ENCODE data around the gene RUBCN. TPM values are rescaled to one million over a fixed set of nuclear protein-coding genes. Genes with fewer than 3 reads are reported as not detected.

RUBCN gene
- total RNA-seq (7.9 TPM), polyA plus RNA-seq (14.6 TPM)

GRCh38 chr3:197736491-197737318 is at the start of gene RUBCN:
RUBCN (minus strand) TSS chr3:197736904; CDS start chr3:197736719, 185 bp downstream.
- under 1% methylated on average over 92 of the region's 92 CpGs for WGBS
- peak within 1 kb of the TSS; percentile 88 for H3K4me3 ChIP-seq (ENCODE audit: low read depth, low read length)
- peak; percentile 81 for DNase-seq (ENCODE audit: extremely low spot score)

GRCh38 chr3:197784019-197784585 is 47.4 kb upstream of the RUBCN start:
- H3K36me3 ChIP-seq (ENCODE audit: insufficient read depth): no peaks in the 10 kb centered on the region

More at GRCh38 chr3:197736491-197737318, at the start of gene RUBCN:
- Histone ChIP-seq H3K36me3 (ENCODE audit: insufficient read depth) (no peaks in the 10 kb centered on the region), H3K4me1 (ENCODE audit: insufficient read depth) (no peaks in the 10 kb centered on the region), H3K27ac (ENCODE audit: low read depth) (peak within 1 kb of the TSS; percentile 64)

GRCh38 chr3:197782230-197782629 is 45.5 kb upstream of the RUBCN start:
- Histone ChIP-seq H3K4me3 (ENCODE audit: low read depth, low read length) (no peak overlapping the region), H3K27ac (ENCODE audit: low read depth) (no peak overlapping the region), H3K36me3 (ENCODE audit: insufficient read depth) (peaks cover 4% of the 10 kb centered on the region), H3K4me1 (ENCODE audit: insufficient read depth) (no peaks in the 10 kb centered on the region)
- 76% methylated on average over 4 of the region's 4 CpGs for WGBS
- DNase-seq (ENCODE audit: extremely low spot score): no peak

More at GRCh38 chr3:197784019-197784585, 47.4 kb upstream of the RUBCN start:
- no peak overlapping the region for H3K27ac ChIP-seq (ENCODE audit: low read depth)
- H3K4me3 ChIP-seq (ENCODE audit: low read depth, low read length): no peak overlapping the region
- no peak for DNase-seq (ENCODE audit: extremely low spot score)
- WGBS: 95% methylated on average over 7 of the region's 7 CpGs
- H3K4me1 ChIP-seq (ENCODE audit: insufficient read depth): no peaks in the 10 kb centered on the region

GRCh38 chr3:197775317-197775716 is 38.6 kb upstream of the RUBCN start:
- WGBS: 84% methylated on average over 7 of the region's 7 CpGs
- H3K36me3 ChIP-seq (ENCODE audit: insufficient read depth): peaks cover 6% of the 10 kb centered on the region

GRCh38 chr3:197761784-197762183 is 25.1 kb upstream of the RUBCN start:
- Histone ChIP-seq H3K36me3 (ENCODE audit: insufficient read depth) (no peaks in the 10 kb centered on the region), H3K4me3 (ENCODE audit: low read depth, low read length) (no peak overlapping the region), H3K27ac (ENCODE audit: low read depth) (no peak overlapping the region), H3K4me1 (ENCODE audit: insufficient read depth) (no peaks in the 10 kb centered on the region)
- DNase-seq (ENCODE audit: extremely low spot score): no peak

More at GRCh38 chr3:197775317-197775716, 38.6 kb upstream of the RUBCN start:
- Histone ChIP-seq H3K4me1 (ENCODE audit: insufficient read depth) (no peaks in the 10 kb centered on the region), H3K27ac (ENCODE audit: low read depth) (no peak overlapping the region), H3K4me3 (ENCODE audit: low read depth, low read length) (no peak overlapping the region)
- no peak for DNase-seq (ENCODE audit: extremely low spot score)

- Histone ChIP-seq H3K27ac (ENCODE audit: low read depth) (no peak overlapping the region), H3K4me3 (ENCODE audit: low read depth, low read length) (no peak overlapping the region), H3K4me1 (ENCODE audit: insufficient read depth) (no peaks in the 10 kb centered on the region), H3K36me3 (ENCODE audit: insufficient read depth) (no peaks in the 10 kb centered on the region)
- 86% methylated on average over 4 of the region's 4 CpGs for WGBS
- DNase-seq (ENCODE audit: extremely low spot score): no peak
These were observed 21.8 kb upstream of the RUBCN start for GRCh38 chr3:197758512-197758911.

GRCh38 chr3:197756704-197757103 is 20.0 kb upstream of the RUBCN start:
- H3K27ac ChIP-seq (ENCODE audit: low read depth): no peak overlapping the region
- 76% methylated on average over 3 of the region's 3 CpGs for WGBS
- H3K4me1 ChIP-seq (ENCODE audit: insufficient read depth): no peaks in the 10 kb centered on the region
- H3K36me3 ChIP-seq (ENCODE audit: insufficient read depth): no peaks in the 10 kb centered on the region
- H3K4me3 ChIP-seq (ENCODE audit: low read depth, low read length): no peak overlapping the region
- DNase-seq (ENCODE audit: extremely low spot score): no peak

GRCh38 chr3:197753263-197753662 is 16.6 kb upstream of the RUBCN start:
- Histone ChIP-seq H3K4me1 (ENCODE audit: insufficient read depth) (no peaks in the 10 kb centered on the region), H3K4me3 (ENCODE audit: low read depth, low read length) (no peak overlapping the region), H3K36me3 (ENCODE audit: insufficient read depth) (no peaks in the 10 kb centered on the region), H3K27ac (ENCODE audit: low read depth) (no peak overlapping the region)
- no peak for DNase-seq (ENCODE audit: extremely low spot score)
- WGBS: 92% methylated on average over 3 of the region's 3 CpGs

GRCh38 chr3:197752107-197752506 is 15.4 kb upstream of the RUBCN start:
- Histone ChIP-seq H3K4me1 (ENCODE audit: insufficient read depth) (no peaks in the 10 kb centered on the region), H3K36me3 (ENCODE audit: insufficient read depth) (no peaks in the 10 kb centered on the region), H3K27ac (ENCODE audit: low read depth) (no peak overlapping the region), H3K4me3 (ENCODE audit: low read depth, low read length) (no peak overlapping the region)
- WGBS: 82% methylated on average over 5 of the region's 5 CpGs
- DNase-seq (ENCODE audit: extremely low spot score): no peak

- Histone ChIP-seq H3K27ac (ENCODE audit: low read depth) (peak overlapping the region; percentile 87), H3K36me3 (ENCODE audit: insufficient read depth) (no peaks in the 10 kb centered on the region), H3K4me3 (ENCODE audit: low read depth, low read length) (peak overlapping the region; percentile 87), H3K4me1 (ENCODE audit: insufficient read depth) (no peaks in the 10 kb centered on the region)
- no peak for DNase-seq (ENCODE audit: extremely low spot score)
- WGBS: 4% methylated on average over 36 of the region's 36 CpGs
These were observed 14.4 kb upstream of the RUBCN start for GRCh38 chr3:197750858-197751737.

- Histone ChIP-seq H3K4me1 (ENCODE audit: insufficient read depth) (no peaks in the 10 kb centered on the region), H3K4me3 (ENCODE audit: low read depth, low read length) (peak overlapping the region; percentile 87), H3K36me3 (ENCODE audit: insufficient read depth) (no peaks in the 10 kb centered on the region), H3K27ac (ENCODE audit: low read depth) (peak overlapping the region; percentile 87)
- WGBS: under 1% methylated on average over 43 of the region's 43 CpGs
- no peak for DNase-seq (ENCODE audit: extremely low spot score)
These were observed 13.7 kb upstream of the RUBCN start for GRCh38 chr3:197750396-197750831.

GRCh38 chr3:197749601-197750395 is 13.1 kb upstream of the RUBCN start, which contains the start of gene FYTTD1:
FYTTD1 (plus strand) TSS chr3:197749883; CDS start chr3:197749972, 89 bp downstream.
- peak within 1 kb of the TSS; percentile 87 for H3K4me3 ChIP-seq (ENCODE audit: low read depth, low read length)
- under 1% methylated on average over 103 of the region's 104 CpGs for WGBS
- H3K27ac ChIP-seq (ENCODE audit: low read depth): peak within 1 kb of the TSS; percentile 87
- H3K4me1 ChIP-seq (ENCODE audit: insufficient read depth): no peaks in the 10 kb centered on the region
- H3K36me3 ChIP-seq (ENCODE audit: insufficient read depth): no peaks in the 10 kb centered on the region
- DNase-seq (ENCODE audit: extremely low spot score): peak; percentile 47

- Histone ChIP-seq H3K27ac (ENCODE audit: low read depth) (peak overlapping the region; percentile 72), H3K4me3 (ENCODE audit: low read depth, low read length) (peak overlapping the region; percentile 87), H3K4me1 (ENCODE audit: insufficient read depth) (no peaks in the 10 kb centered on the region), H3K36me3 (ENCODE audit: insufficient read depth) (no peaks in the 10 kb centered on the region)
- no peak for DNase-seq (ENCODE audit: extremely low spot score)
- WGBS: under 1% methylated on average over 18 of the region's 18 CpGs
These were observed 12.6 kb upstream of the RUBCN start for GRCh38 chr3:197749315-197749600.
